ENCODE results near the gene CLEC11A. TPM values are rescaled to one million over a fixed set of nuclear protein-coding genes. Genes with fewer than 3 reads are reported as not detected.

CLEC11A gene
- total RNA-seq, 1 donor from 2014 or later, result 0.75 TPM

DNA sequence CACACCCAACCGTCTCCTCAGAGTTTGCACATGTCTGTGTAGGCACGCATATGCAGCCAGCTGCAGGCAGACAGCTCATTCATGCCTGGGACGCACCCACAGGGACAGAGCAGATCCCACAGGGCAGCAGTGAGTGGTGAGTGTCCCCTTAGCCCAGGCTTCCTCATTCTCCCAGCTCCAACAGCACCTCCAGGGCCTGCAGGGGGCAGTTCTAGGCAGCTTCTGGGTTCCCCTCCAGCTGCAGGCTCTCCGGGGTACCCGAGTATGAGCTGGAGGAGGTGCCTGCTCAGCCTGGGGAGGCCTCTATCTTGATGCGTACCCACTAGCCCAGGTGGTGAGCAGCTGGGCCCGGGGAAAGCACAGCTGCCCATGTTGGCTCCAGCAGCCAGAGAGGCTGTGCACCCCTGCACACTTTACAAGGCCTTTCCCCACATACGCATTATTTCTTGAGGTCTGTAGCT lies 2.2 kb upstream of the CLEC11A start:
- Mint-ChIP-seq H3K27ac (no peak overlapping the region), H3K27me3 (ENCODE audit: insufficient read depth) (peaks cover 50% of the 10 kb centered on the region), H3K9me3 (no peaks in the 10 kb centered on the region)

DNA sequence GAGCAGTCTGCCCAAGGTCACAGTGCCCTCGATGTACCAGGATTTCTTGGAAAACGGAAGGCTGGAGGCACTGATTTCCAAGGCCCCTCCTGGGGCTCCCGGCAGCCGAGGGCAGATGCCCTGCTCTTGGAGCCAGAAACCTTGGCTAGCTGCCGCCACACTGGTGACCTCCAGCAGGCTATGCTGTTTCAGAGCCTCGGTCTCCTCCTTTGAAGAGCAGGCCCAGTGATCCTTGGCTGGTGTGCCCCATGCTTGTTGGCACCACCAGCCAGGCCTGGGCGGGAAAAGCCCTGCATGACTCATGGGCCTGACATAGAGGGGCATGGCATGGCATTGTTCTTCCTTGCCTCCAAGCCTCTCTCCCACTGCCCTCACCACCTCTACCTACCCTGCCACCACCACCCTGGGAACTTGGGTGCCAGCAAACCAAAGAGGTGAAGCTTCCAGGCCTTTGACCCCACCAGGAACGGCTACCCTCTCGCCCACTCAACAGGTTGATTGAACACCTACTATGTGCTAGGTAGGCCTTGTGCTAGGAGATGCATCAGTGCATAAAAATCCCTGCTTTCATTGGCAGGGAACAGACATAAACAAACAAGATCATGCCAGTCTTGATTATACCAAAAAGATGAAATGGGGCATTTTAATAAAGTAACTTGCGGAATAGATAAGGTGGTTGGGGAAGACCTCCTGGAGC lies 1.6 kb upstream of the CLEC11A start:
- intact Hi-C loops (cut with micrococcal nuclease), result no loop called here
- no peak for DNase-seq (ENCODE audit: low spot score)
- peaks cover 47% of the 10 kb centered on the region for H3K27me3 Mint-ChIP-seq (ENCODE audit: insufficient read depth)
- no peaks in the 10 kb centered on the region for H3K36me3 Mint-ChIP-seq (ENCODE audit: low read depth)
- H3K9me3 Mint-ChIP-seq, result no peaks in the 10 kb centered on the region
- no peak overlapping the region for H3K27ac Mint-ChIP-seq
- no peaks in the 10 kb centered on the region for H3K4me1 Mint-ChIP-seq (ENCODE audit: low read depth)
- H3K4me3 Mint-ChIP-seq, result no peak overlapping the region

More for the DNA sequence above, 2.2 kb upstream of the CLEC11A start:
- intact Hi-C loops (cut with micrococcal nuclease), result no loop called here
- Mint-ChIP-seq H3K4me1 (ENCODE audit: low read depth) (no peaks in the 10 kb centered on the region), H3K4me3 (no peak overlapping the region), H3K36me3 (ENCODE audit: low read depth) (no peaks in the 10 kb centered on the region)
- DNase-seq (ENCODE audit: low spot score), result no peak

DNA sequence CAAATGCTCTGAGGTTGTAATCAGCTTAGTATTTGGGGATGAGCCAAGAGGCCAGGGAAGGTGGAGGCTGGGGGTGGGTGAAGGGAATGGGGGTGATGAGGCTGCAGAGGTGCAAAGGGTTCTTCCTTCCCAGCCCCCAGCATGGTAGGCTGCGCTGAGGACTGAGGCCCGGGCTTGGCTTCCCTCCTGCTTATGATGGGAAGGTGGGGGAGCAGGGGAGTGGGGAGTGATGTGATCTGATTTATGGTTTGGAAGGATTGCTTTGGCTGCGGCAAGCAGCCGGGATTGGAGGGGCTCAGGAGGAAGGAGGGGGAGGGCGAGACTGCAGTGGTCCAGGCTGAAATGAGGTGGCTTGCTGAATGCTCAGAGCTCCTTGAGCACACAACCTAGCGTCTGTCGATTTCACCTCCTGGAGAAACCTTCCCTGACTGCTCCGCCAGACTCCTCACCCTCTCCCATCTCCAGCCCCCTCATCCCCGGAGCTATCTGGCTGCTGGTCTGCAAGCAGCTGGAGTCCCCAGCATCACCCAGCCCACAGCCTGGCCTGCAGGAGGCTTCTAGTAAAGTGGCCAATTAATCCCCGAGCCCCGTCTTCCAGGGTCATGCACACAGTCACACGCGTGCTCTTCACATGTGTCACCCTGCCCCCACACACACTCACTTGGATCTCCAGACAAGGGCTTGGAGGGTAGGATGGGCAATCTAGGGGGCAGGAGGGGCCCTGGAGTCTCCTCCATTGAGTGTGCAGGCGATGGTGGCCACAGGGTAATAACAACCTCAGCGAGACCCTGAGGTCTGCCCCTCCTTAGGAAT lies 757 bp upstream of the CLEC11A start:
- Mint-ChIP-seq H3K27me3 (ENCODE audit: insufficient read depth) (peaks cover 43% of the 10 kb centered on the region), H3K9me3 (no peaks in the 10 kb centered on the region), H3K36me3 (ENCODE audit: low read depth) (no peaks in the 10 kb centered on the region), H3K4me1 (ENCODE audit: low read depth) (no peaks in the 10 kb centered on the region), H3K27ac (no peak overlapping the region), H3K4me3 (no peak overlapping the region)
- no peak for DNase-seq (ENCODE audit: low spot score)
- intact Hi-C loops (cut with micrococcal nuclease), result no loop called here

DNA sequence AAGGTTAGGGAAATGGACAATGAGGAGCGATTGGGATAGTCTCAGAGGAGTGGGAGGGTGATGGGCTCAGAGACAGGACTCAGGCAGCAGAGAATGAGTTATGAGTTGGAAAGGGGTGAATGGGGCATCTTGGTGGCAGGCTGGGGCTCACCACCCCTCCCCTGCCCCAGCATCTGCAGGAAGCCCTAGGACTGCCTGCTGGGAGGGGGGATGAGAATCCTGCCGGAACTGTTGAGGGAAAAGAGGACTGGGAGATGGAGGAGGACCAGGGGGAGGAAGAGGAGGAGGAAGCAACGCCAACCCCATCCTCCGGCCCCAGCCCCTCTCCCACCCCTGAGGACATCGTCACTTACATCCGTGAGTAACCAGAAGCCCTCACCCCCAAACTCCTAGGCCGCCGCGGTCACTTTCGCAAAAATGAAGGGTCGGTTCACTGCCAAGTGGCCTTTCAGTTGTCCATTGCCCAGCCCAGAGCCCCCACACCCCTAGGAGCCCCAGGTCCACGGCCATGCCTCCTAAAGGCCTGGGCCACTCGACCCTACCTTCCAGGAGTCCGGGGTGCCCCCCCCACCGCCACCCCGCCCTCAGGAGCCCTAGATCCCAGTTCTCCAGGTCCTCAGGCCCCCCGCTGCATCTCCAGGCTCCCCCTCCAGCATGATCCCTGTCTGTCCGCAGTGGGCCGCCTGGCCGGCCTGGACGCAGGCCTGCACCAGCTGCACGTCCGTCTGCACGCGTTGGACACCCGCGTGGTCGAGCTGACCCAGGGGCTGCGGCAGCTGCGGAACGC lies 764 bp downstream of the CLEC11A start:
- Mint-ChIP-seq H3K27ac (no peak overlapping the region), H3K36me3 (ENCODE audit: low read depth) (no peaks in the 10 kb centered on the region), H3K4me1 (ENCODE audit: low read depth) (no peaks in the 10 kb centered on the region), H3K27me3 (ENCODE audit: insufficient read depth) (peaks cover 38% of the 10 kb centered on the region), H3K4me3 (peak overlapping the region; percentile 85), H3K9me3 (no peaks in the 10 kb centered on the region)
- no peak for DNase-seq (ENCODE audit: low spot score)
- intact Hi-C loops (cut with micrococcal nuclease), result loop anchor here (1.0 to 2.0 kb wide), 4 partner anchors 59 to 339 kb away; partner anchors contain the start of gene POLD1

DNA sequence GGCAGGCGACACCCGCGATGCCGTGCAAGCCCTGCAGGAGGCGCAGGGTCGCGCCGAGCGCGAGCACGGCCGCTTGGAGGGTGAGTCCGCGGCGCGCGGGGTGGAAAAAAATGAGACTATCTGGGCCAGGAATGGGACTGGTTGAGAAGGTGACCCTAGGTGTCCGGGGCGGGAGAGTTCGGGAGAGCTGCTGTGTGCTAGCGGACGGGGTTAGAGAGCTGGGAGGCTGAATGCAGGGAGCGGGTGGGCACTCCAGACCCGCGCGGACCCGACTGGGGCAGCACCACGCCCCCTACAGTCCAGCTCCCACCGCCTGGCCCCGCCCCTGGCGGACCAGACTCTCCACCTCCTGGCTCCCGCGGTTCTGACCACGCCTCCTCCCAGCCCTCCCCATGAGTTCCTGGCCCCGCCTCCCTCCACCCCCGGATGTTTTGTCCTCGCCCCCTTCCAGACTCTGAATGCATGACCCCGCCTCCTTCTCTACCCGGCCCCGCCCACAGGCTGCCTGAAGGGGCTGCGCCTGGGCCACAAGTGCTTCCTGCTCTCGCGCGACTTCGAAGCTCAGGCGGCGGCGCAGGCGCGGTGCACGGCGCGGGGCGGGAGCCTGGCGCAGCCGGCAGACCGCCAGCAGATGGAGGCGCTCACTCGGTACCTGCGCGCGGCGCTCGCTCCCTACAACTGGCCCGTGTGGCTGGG lies 1.5 kb downstream of the CLEC11A start:
- no peaks in the 10 kb centered on the region for H3K4me1 Mint-ChIP-seq (ENCODE audit: low read depth)
- peak overlapping the region; percentile 78 for H3K27ac Mint-ChIP-seq
- intact Hi-C loops (cut with micrococcal nuclease), result loop anchor here (1.0 to 5.0 kb wide), 8 partner anchors 59 to 395 kb away; partner anchors contain the start of genes CTU1, JOSD2, KCNC3 and POLD1
- H3K36me3 Mint-ChIP-seq (ENCODE audit: low read depth), result no peaks in the 10 kb centered on the region
- H3K4me3 Mint-ChIP-seq, result peak overlapping the region; percentile 85
- H3K27me3 Mint-ChIP-seq (ENCODE audit: insufficient read depth), result peaks cover 38% of the 10 kb centered on the region
- H3K9me3 Mint-ChIP-seq, result no peaks in the 10 kb centered on the region
- peak; percentile 97 for DNase-seq (ENCODE audit: low spot score)

DNA sequence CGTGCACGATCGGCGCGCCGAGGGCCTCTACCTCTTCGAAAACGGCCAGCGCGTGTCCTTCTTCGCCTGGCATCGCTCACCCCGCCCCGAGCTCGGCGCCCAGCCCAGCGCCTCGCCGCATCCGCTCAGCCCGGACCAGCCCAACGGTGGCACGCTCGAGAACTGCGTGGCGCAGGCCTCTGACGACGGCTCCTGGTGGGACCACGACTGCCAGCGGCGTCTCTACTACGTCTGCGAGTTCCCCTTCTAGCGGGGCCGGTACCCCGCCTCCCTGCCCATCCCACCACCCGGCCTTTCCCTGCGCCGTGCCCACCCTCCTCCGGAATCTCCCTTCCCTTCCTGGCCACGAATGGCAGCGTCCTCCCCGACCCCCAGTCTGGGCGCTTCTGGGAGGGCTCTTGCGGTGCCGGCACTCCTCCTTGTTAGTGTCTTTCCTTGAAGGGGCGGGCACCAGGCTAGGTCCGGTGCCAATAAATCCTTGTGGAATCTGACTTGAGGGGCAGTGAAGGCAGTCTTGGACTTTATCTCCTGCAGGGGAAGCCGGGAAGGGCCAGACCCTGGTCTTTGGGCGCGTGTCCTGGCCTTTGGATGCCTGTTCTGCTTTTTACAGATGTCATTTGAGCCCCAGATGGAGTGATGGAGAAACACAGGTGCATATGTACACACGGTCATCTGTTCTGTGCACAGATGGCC lies 2.2 kb downstream of the CLEC11A start:
- intact Hi-C loops (cut with micrococcal nuclease), result loop anchor here (1.0 to 5.0 kb wide), 5 partner anchors 80 to 396 kb away; partner anchors contain the start of genes CTU1, JOSD2, KCNC3 and POLD1
- Mint-ChIP-seq H3K27ac (peak overlapping the region; percentile 78), H3K9me3 (no peaks in the 10 kb centered on the region), H3K4me3 (peak overlapping the region; percentile 85), H3K4me1 (ENCODE audit: low read depth) (no peaks in the 10 kb centered on the region), H3K27me3 (ENCODE audit: insufficient read depth) (peaks cover 33% of the 10 kb centered on the region), H3K36me3 (ENCODE audit: low read depth) (no peaks in the 10 kb centered on the region)
- DNase-seq (ENCODE audit: low spot score), result no peak

DNA sequence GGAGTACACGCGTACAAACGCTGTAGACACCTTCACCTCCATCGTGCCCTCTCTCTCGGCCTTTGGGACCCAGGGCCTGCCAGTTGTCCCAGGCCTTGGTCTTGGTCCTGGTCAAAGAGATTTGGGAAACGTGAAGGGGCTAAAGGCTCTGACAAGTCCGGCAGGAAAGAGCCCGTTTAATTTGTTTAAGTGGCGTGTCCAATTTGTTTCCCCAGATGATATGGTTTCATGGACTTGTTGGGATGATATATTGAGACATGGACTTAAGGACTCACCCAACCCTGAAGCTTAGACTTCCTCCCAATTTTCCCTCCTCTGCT lies 2.7 kb downstream of the CLEC11A start:
- Mint-ChIP-seq H3K4me1 (ENCODE audit: low read depth) (no peaks in the 10 kb centered on the region), H3K4me3 (peak overlapping the region; percentile 85), H3K27ac (no peak overlapping the region), H3K36me3 (ENCODE audit: low read depth) (no peaks in the 10 kb centered on the region), H3K9me3 (no peaks in the 10 kb centered on the region), H3K27me3 (ENCODE audit: insufficient read depth) (peaks cover 29% of the 10 kb centered on the region)
- intact Hi-C loops (cut with micrococcal nuclease), result loop anchor here (1.0 to 5.0 kb wide), 5 partner anchors 79 to 397 kb away; partner anchors contain the start of genes CTU1, JOSD2, KCNC3 and POLD1
- DNase-seq (ENCODE audit: low spot score), result no peak

DNA sequence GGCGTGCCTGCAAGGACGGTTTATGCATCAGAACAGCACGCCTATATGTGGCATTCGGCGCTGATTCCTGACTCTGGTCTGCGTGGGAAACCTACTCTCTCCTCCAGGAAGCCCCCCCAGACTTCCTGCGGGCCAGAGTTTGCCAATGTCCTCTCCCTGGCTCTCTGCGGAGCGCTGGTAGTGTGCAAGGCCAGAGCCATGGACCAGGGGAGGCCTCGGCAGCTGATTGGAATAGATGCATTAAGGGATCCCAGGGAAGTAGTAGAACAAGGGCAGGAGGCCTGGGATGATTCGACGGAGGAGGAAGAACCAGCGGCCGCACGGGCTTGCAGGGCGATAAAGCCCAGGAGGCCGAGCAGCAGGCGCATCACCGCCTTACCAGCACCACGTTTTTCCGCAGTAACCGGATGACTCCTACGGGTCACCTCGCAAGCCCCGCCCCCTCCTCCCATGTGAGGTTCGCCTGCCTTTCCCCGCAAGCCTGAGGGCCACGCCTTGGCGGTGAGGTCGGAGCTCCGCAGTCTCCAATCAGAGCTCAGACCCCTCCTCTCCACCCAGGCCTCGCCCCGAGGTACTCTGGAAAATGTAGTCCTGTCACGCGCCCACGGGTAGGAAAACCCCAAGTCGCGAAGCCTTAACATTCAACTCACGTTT lies 5.0 kb downstream of the CLEC11A start:
- H3K27me3 Mint-ChIP-seq (ENCODE audit: insufficient read depth), result peaks cover 15% of the 10 kb centered on the region
- H3K9me3 Mint-ChIP-seq, result no peaks in the 10 kb centered on the region
- H3K27ac Mint-ChIP-seq, result peak overlapping the region; percentile 78
- peak; percentile 73 for DNase-seq (ENCODE audit: low spot score)
- H3K4me3 Mint-ChIP-seq, result peak overlapping the region; percentile 54
- no peaks in the 10 kb centered on the region for H3K4me1 Mint-ChIP-seq (ENCODE audit: low read depth)
- H3K36me3 Mint-ChIP-seq (ENCODE audit: low read depth), result no peaks in the 10 kb centered on the region
- intact Hi-C loops (cut with micrococcal nuclease), result loop anchor here (5.0 kb wide), 1 partner anchor 379 kb away; the partner anchor contains the start of gene CTU1

DNA sequence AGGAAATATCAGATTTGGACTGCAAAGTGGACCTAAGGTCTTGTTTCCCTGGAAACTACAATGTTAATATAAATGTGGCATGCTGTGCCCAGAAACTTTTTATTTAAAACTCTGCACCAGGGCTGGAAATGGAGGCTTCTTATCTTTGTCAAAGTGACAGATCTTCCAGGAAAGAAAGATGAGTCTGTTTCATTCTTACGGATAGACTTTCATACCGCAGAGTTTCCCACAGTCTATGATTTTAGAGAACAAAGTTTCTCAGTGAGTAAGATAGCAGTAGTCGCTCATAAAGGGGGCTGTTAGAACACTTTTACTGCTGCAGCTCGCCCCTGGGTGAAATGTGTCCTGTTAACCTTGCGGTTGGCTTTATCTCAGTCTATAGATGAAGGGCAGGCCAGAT lies 6.7 kb downstream of the CLEC11A start:
- Mint-ChIP-seq H3K36me3 (ENCODE audit: low read depth) (no peaks in the 10 kb centered on the region), H3K27ac (no peak overlapping the region), H3K9me3 (no peaks in the 10 kb centered on the region), H3K4me1 (ENCODE audit: low read depth) (no peaks in the 10 kb centered on the region), H3K27me3 (ENCODE audit: insufficient read depth) (peaks cover 4% of the 10 kb centered on the region), H3K4me3 (no peak overlapping the region)
- intact Hi-C loops (cut with micrococcal nuclease), result loop anchor here (5.0 kb wide), 1 partner anchor 377 kb away; the partner anchor contains the start of gene CTU1
- DNase-seq (ENCODE audit: low spot score), result no peak

DNA sequence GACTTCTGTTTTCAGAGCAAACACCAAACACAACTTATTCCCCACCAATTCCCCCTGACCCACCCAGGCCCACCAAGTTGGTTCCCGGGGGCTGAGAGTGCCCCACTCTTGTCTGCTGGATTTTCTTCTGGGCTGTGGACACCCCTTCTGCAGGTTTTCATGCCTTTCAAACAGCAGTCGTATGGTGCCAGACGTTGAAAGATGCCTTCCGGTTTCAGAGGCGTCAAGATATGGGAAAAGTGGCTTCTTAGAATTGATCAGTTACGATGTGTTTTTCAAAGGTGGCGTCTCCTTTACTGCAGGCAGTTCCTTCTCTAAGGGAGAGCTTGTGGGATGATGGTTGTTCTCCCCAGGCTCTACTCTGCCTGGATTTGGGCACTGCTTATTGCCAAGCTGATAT lies 12.7 kb downstream of the CLEC11A start:
- Mint-ChIP-seq H3K4me3 (no peak overlapping the region), H3K27ac (no peak overlapping the region), H3K36me3 (ENCODE audit: low read depth) (no peaks in the 10 kb centered on the region), H3K27me3 (ENCODE audit: insufficient read depth) (peaks cover 9% of the 10 kb centered on the region), H3K9me3 (no peaks in the 10 kb centered on the region), H3K4me1 (ENCODE audit: low read depth) (no peaks in the 10 kb centered on the region)
- DNase-seq (ENCODE audit: low spot score), result no peak
- intact Hi-C loops (cut with micrococcal nuclease), result no loop called here

DNA sequence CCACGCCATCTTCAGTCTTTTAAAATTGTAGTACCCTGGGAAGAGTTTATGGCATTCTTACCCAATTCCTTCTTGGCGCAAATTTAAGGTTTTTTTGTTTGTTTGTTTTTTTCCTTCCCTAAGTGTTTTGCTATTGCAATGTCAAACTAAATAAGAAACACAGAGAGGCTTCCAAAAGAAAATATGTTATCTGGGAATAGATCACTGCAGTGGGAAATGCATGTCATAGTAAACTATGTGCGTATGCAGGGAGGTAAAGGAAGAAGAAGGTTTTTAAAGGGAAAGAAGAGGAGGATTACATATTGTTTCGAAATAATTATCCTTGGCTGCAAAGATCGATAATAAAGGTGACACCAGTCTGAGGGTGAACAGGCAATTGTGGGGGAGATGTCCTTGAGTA lies 13.2 kb downstream of the CLEC11A start:
- Mint-ChIP-seq H3K4me3 (no peak overlapping the region), H3K27me3 (ENCODE audit: insufficient read depth) (peaks cover 11% of the 10 kb centered on the region), H3K36me3 (ENCODE audit: low read depth) (no peaks in the 10 kb centered on the region), H3K4me1 (ENCODE audit: low read depth) (no peaks in the 10 kb centered on the region), H3K27ac (no peak overlapping the region), H3K9me3 (no peaks in the 10 kb centered on the region)
- no peak for DNase-seq (ENCODE audit: low spot score)
- intact Hi-C loops (cut with micrococcal nuclease), result no loop called here
